ENCODE measurements around the gene PPP3R1.

DNA sequence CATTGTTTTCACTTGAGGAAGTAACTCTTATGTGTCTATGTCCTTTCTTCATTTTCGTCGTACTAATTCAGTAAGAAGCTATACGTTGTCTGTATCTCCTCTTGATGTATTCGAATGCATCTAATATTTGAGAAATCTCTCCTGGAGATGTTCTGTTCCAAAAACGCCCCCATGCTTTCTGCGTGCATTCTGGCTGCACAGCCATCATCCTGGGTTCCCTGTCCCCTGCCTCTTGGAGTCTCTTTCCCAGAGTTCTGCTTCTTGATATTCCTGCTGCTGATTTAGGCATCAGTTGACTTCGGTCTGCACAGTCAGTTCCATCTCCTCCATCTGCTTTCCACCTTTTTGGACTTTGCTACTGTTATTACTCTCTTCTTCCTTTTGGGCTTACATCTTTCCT, 81.2 kb downstream of the PPP3R1 start:
- no peak for TF ChIP-seq POLR2AphosphoS5 (IDR thresholded peaks at IDR 0.05; ENCODE audit: low read depth, low read length)
- TF ChIP-seq REST (IDR thresholded peaks at IDR 0.05; ENCODE audit: insufficient read depth in 1 of 2, low read depth in 2 of 2, low read length in 2 of 2): no peak
- TF ChIP-seq TAF1 (IDR thresholded peaks at IDR 0.05; ENCODE audit: borderline replicate concordance, insufficient read depth, low read length): no peak
- TF ChIP-seq SIN3A (IDR thresholded peaks at IDR 0.05; ENCODE audit: borderline replicate concordance, insufficient read depth, low read length): no peak
- no peak for TF ChIP-seq FOXP2 (optimal IDR thresholded peaks at IDR 0.05; ENCODE audit: borderline replicate concordance, extremely low read depth, extremely low read length, insufficient read depth)

All from PFSK-1 (cell line).